Suprapubic skin (tissue), 4 donors: ENCODE results near the gene IPMK.

Source experiments
- POLR2A ChIP-seq, 2 donors: fragments of 450-650 bp; IDR thresholded peaks; one replicate each; pipeline ENCODE4 v1.6.1; 2017; ENCODE audit warnings: antibody characterized with exemption in 2 of 2, mild to moderate bottlenecking in 2 of 2, moderate library complexity in 2 of 2
- POLR2AphosphoS5 ChIP-seq, 3 donors: sonication (generic); formaldehyde crosslinking; IDR thresholded peaks; one replicate each; pipeline ENCODE4 v1.6.1; 2017; ENCODE audit warnings: antibody characterized with exemption in 3 of 3
- TF ChIP-seq, protein P1 (sequence below), 2 donors: fragments of 200-600 bp in 1 of 2; fragments of 450-650 bp in 1 of 2; sonication (generic) in 1 of 2; IDR thresholded peaks; one replicate each; pipeline ENCODE4 v1.5.1; 2016 to 2019; ENCODE audit warnings: antibody characterized with exemption in 2 of 2, mild to moderate bottlenecking in 1 of 2, moderate library complexity in 1 of 2

DNA sequence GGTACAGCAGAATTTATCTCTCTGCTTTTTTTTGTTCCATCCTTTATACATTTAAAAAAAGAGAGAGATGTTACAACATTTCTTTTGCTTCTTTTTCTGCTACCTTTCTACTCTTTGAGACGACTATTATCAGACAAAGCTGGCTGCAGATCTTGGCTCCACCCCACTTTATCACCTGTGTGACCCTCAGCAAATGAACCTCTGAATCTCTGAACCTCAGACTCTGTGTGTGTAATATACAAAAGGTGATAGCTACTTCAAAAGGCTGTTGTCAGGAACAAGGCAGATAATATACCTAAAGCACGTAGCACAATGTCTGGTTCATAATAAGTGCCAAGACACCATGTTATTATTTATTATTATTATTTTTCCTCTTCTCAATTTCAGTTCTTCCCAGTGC lies 34.6 kb upstream of the IPMK start:
- TF ChIP-seq POLR2AphosphoS5 (IDR thresholded peaks at IDR 0.05) (no peak), POLR2A (IDR thresholded peaks at IDR 0.05) (no peak)
- TF ChIP-seq, protein P1, sequence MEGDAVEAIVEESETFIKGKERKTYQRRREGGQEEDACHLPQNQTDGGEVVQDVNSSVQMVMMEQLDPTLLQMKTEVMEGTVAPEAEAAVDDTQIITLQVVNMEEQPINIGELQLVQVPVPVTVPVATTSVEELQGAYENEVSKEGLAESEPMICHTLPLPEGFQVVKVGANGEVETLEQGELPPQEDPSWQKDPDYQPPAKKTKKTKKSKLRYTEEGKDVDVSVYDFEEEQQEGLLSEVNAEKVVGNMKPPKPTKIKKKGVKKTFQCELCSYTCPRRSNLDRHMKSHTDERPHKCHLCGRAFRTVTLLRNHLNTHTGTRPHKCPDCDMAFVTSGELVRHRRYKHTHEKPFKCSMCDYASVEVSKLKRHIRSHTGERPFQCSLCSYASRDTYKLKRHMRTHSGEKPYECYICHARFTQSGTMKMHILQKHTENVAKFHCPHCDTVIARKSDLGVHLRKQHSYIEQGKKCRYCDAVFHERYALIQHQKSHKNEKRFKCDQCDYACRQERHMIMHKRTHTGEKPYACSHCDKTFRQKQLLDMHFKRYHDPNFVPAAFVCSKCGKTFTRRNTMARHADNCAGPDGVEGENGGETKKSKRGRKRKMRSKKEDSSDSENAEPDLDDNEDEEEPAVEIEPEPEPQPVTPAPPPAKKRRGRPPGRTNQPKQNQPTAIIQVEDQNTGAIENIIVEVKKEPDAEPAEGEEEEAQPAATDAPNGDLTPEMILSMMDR (IDR thresholded peaks at IDR 0.05), result no peak
